K562 (cell line): Measurements from ENCODE around the gene MEIS1. TPM values are rescaled to one million over a fixed set of nuclear protein-coding genes. Genes with fewer than 3 reads are reported as not detected.

ENCODE experiments used
- ATAC-seq: fragments of 200-7000 bp; cut with Tn5 transposase; 3 replicates; pipeline ENCODE4 v1.9.1; 2020; ENCODE audit warnings: moderate library complexity
- BruUV-seq: library from RNA; stranded (reverse); fragments of 400-500 nt; replicated peaks from 2 replicates; lab custom pipeline; 2021; lab: Mats Ljungman, UMichigan
- CTCF ChIA-PET: fragments of 300-600 bp; formaldehyde crosslinking; extraction: SDS; loops from one replicate; lab custom pipeline; 2021; ENCODE audit warnings: low intra/inter-chr PET ratio; lab: Yijun Ruan, JAX
- POLR2A ChIA-PET: fragments of 300-600, 350-650 bp; sonication (Branson Sonifier 250); formaldehyde crosslinking; extraction: SDS; loops from one replicate; lab custom pipeline; 2021; ENCODE audit warnings: antibody characterized with exemption, inconsistent platforms; lab: Yijun Ruan, JAX
- DNase-seq, 4 experiments: peaks; one replicate each; pipeline versions ENCODE4 v3.0.0 to v3.0.0-alpha.2; 2011 to 2018; ENCODE audit warnings: low spot score in 3 of 4, mixed read lengths in 3 of 4; ENCODE audit errors: extremely low read depth in 1 of 4
- FAIRE-seq: peaks from 2 replicates; lab custom pipeline; 2011; peaks lifted over from hg19 to GRCh38; lab: Jason Lieb, UNC
- H2AFZ ChIP-seq: 2 replicates; pipeline ENCODE4 v1.6.0; 2011; ENCODE audit warnings: low read depth, low read length, control low read depth, inconsistent platforms
- H3K27ac ChIP-seq: fragments of 200-600 bp; 3 replicates; pipeline ENCODE4 v1.8.0; 2011; ENCODE audit warnings: low read depth, mild to moderate bottlenecking, control low read depth, inconsistent platforms, low read length, moderate library complexity, mixed read lengths; ENCODE audit errors: extremely low read depth
- H3K27me3 ChIP-seq, 2 experiments: fragments of 300-600 bp in 1 of 2; 2 replicates in 1 of 2; 3 replicates in 1 of 2; pipeline versions ENCODE4 v1.6.0 to v1.8.0; 2011; ENCODE audit warnings: inconsistent platforms in 2 of 2, low read length in 2 of 2, mild to moderate bottlenecking in 1 of 2, mixed read lengths in 1 of 2, moderate library complexity in 1 of 2; ENCODE audit not compliant: control insufficient read depth in 2 of 2, insufficient read depth in 2 of 2
- H3K36me3 ChIP-seq: fragments of 300-600 bp; 3 replicates; pipeline ENCODE4 v1.8.0; 2011; ENCODE audit warnings: mild to moderate bottlenecking, low read length, inconsistent platforms; ENCODE audit not compliant: control insufficient read depth, insufficient read depth
- H3K4me1 ChIP-seq, 2 experiments: fragments of 200-600 bp in 1 of 2; replicated peaks in 1 of 2; 2 replicates in 1 of 2; 3 replicates in 1 of 2; pipeline versions ENCODE4 v1.5.1 to v1.8.0; 2011; ENCODE audit warnings: inconsistent platforms in 2 of 2, low read length in 2 of 2, mild to moderate bottlenecking in 1 of 2, mixed read lengths in 1 of 2, moderate library complexity in 1 of 2; ENCODE audit not compliant: control insufficient read depth in 2 of 2, insufficient read depth in 2 of 2
- H3K4me2 ChIP-seq: 2 replicates; pipeline ENCODE4 v1.6.1; 2011; ENCODE audit warnings: low read length, control low read depth, inconsistent platforms, mixed read lengths; ENCODE audit not compliant: insufficient read depth
- H3K4me3 ChIP-seq: fragments of 200-600 bp; sonication (generic), shearing (Covaris generic); 2 replicates; pipeline ENCODE4 v1.5.1; 2016; ENCODE audit warnings: control low read depth, inconsistent platforms
- H3K79me2 ChIP-seq: fragments of 200-600 bp; 3 replicates; pipeline ENCODE4 v1.8.0; 2011; ENCODE audit warnings: low read length, inconsistent platforms; ENCODE audit not compliant: control insufficient read depth, insufficient read depth
- H3K9ac ChIP-seq, 2 experiments: 2 replicates each; pipeline versions ENCODE4 v1.6.0 to v1.6.1; 2011; ENCODE audit warnings: low read depth in 2 of 2, low read length in 2 of 2, control low read depth in 1 of 2, inconsistent platforms in 1 of 2, mild to moderate bottlenecking in 1 of 2, mixed read lengths in 1 of 2; ENCODE audit not compliant: insufficient read depth in 1 of 2
- H3K9me1 ChIP-seq: one replicate; pipeline ENCODE4 v1.6.0; 2011; ENCODE audit warnings: inconsistent platforms, mild to moderate bottlenecking, low read length, moderate library complexity; ENCODE audit not compliant: control insufficient read depth, insufficient read depth
- H3K9me3 ChIP-seq: replicated peaks from 2 replicates; pipeline ENCODE4 v1.5.1; 2011; ENCODE audit warnings: low read depth, low read length, inconsistent platforms; ENCODE audit not compliant: control insufficient read depth, insufficient read depth
- H4K20me1 ChIP-seq: replicated peaks from 2 replicates; pipeline ENCODE4 v1.6.1; 2011; ENCODE audit warnings: low read length, inconsistent platforms, mixed read lengths; ENCODE audit not compliant: control insufficient read depth, insufficient read depth
- ARID1B ChIP-seq: fragments of 450-650 bp; IDR thresholded peaks from 2 replicates; pipeline ENCODE4 v1.6.1; 2016; ENCODE audit warnings: antibody characterized with exemption, mild to moderate bottlenecking, inconsistent platforms
- CBX5 ChIP-seq: IDR thresholded peaks from 2 replicates; pipeline ENCODE4 v1.6.1; 2014; ENCODE audit warnings: low read depth, borderline replicate concordance
- CHD1 ChIP-seq: fragments of 200-600 bp; sonication (generic); IDR thresholded peaks from one replicate; pipeline ENCODE4 v1.6.1; 2012; ENCODE audit warnings: mild to moderate bottlenecking, moderate library complexity, low read length, inconsistent platforms
- COPS2 ChIP-seq: fragments of 450-650 bp; conservative IDR thresholded peaks from 2 replicates; pipeline ENCODE4 v1.6.1; 2016; ENCODE audit warnings: mild to moderate bottlenecking, moderate library complexity
- ID3 ChIP-seq, 2 experiments: fragments of 250-450 bp in 1 of 2; fragments of 450-650 bp in 1 of 2; sonication (Bioruptor Pico) in 1 of 2; IDR thresholded peaks; 2 replicates each; pipeline versions ENCODE4 v1.6.1 to v1.8.0; 2016 to 2021; ENCODE audit warnings: mild to moderate bottlenecking in 2 of 2, moderate library complexity in 2 of 2, missing compliant biosample characterization in 1 of 2, missing genetic modification characterization in 1 of 2
- KDM5B ChIP-seq: fragments of 200-600 bp; sonication (generic); IDR thresholded peaks from 2 replicates; pipeline ENCODE4 v1.6.1; 2012; ENCODE audit warnings: low read depth, mild to moderate bottlenecking, moderate library complexity, low read length, control low read depth, inconsistent platforms; ENCODE audit not compliant: insufficient replicate concordance
- NFIC ChIP-seq: fragments of 450-650 bp; IDR thresholded peaks from 2 replicates; pipeline ENCODE4 v1.6.1; 2017; ENCODE audit warnings: mild to moderate bottlenecking, inconsistent platforms
- RB1 ChIP-seq: fragments of 450-650 bp; IDR thresholded peaks from 2 replicates; pipeline ENCODE4 v1.6.1; 2017; ENCODE audit warnings: low read depth, mild to moderate bottlenecking
- RBM39 ChIP-seq: fragments of 200-400 bp; formaldehyde crosslinking; optimal IDR thresholded peaks from 2 replicates; pipeline ENCODE3; 2018; ENCODE audit warnings: low read depth, low read length
- SIN3B ChIP-seq: fragments of 450-650 bp; IDR thresholded peaks from 2 replicates; pipeline ENCODE4 v1.6.1; 2017; ENCODE audit warnings: low read depth, mild to moderate bottlenecking, moderate library complexity
- SMAD3 ChIP-seq: fragments of 450-650 bp; formaldehyde crosslinking; conservative IDR thresholded peaks from 2 replicates; pipeline ENCODE4 v1.4.0; 2020; ENCODE audit warnings: mild to moderate bottlenecking
- SOX6 ChIP-seq: fragments of 450-650 bp; IDR thresholded peaks from 2 replicates; pipeline ENCODE4 v1.6.1; 2014; ENCODE audit warnings: mild to moderate bottlenecking
- STAG1 ChIP-seq: sonication (generic); formaldehyde crosslinking; IDR thresholded peaks from 2 replicates; pipeline ENCODE4 v1.5.0; 2020; ENCODE audit warnings: missing genetic modification reagents, borderline replicate concordance
- TCFL5 ChIP-seq: fragments of 250-450 bp; sonication (Bioruptor Pico); conservative IDR thresholded peaks from 2 replicates; pipeline ENCODE4 v1.6.1; 2021; ENCODE audit warnings: mild to moderate bottlenecking, moderate library complexity, matching md5 sums
- TEAD2 ChIP-seq: fragments of 450-650 bp; IDR thresholded peaks from 2 replicates; pipeline ENCODE4 v1.6.1; 2016; ENCODE audit warnings: missing genetic modification characterization, control low read depth, missing compliant biosample characterization
- THRAP3 ChIP-seq: fragments of 450-650 bp; IDR thresholded peaks from 2 replicates; pipeline ENCODE4 v1.6.1; 2016; ENCODE audit warnings: mild to moderate bottlenecking, inconsistent platforms, borderline replicate concordance
- YBX1 ChIP-seq: fragments of 450-650 bp; IDR thresholded peaks from 2 replicates; pipeline ENCODE4 v1.7.1; 2016; ENCODE audit warnings: mild to moderate bottlenecking
- ZBTB2 ChIP-seq: fragments of 450-650 bp; IDR thresholded peaks from 2 replicates; pipeline ENCODE4 v1.6.1; 2016; ENCODE audit warnings: antibody characterized with exemption
- ZEB2 ChIP-seq: fragments of 450-650 bp; IDR thresholded peaks from 2 replicates; pipeline ENCODE4 v1.6.1; 2016
- ZFP36 ChIP-seq: fragments of 150-350 bp; IDR thresholded peaks from 2 replicates; pipeline ENCODE4 v1.6.1; 2018; ENCODE audit warnings: low read length, low read depth; ENCODE audit not compliant: partially characterized antibody
- ZNF785 ChIP-seq: fragments of 250-450 bp; sonication (Bioruptor Pico); IDR thresholded peaks from 2 replicates; pipeline ENCODE4 v1.4.0; 2020; ENCODE audit warnings: mild to moderate bottlenecking
- in situ Hi-C: fragments of 300-500 bp; cut with MboI; formaldehyde crosslinking; loops from 4 replicates; pipeline ENCODE4 v1.15.0; 2018; ENCODE audit warnings: inconsistent platforms, mixed read lengths
- intact Hi-C: fragments of 100-400 bp; cut with micrococcal nuclease; formaldehyde crosslinking; loops from 2 replicates; pipeline ENCODE4 v1.14.2; 2022
- polyA plus RNA-seq, 8 experiments: library from polyadenylated mRNA; depleted of rRNA in 4 of 8; stranded (reverse) in 5 of 8; unstranded in 3 of 8; fragments of >200 nt; fragmentation: Nextera tagmentation in 2 of 8; fragmentation: Illumina TruSeq in 1 of 8; extraction: Ambion mirVana in 2 of 8; extraction: Trizol in 1 of 8; gene quantifications; 2 replicates each; pipeline versions ENCODE4 v1.2.1 to v1.2.3, GENCODE V29; 2011 to 2014; ENCODE audit warnings: inconsistent platforms in 1 of 8, missing spikeins in 1 of 8
- total RNA-seq, 7 experiments: library from RNA; depleted of rRNA in 6 of 7; stranded (reverse); fragments of >200 nt in 6 of 7; fragmentation: Illumina TruSeq in 2 of 7; extraction: Trizol in 2 of 7; gene quantifications; 2 replicates each; pipeline versions ENCODE4 v1.2.1 to v1.2.3, GENCODE V29; 2011 to 2021; ENCODE audit warnings: low replicate concordance in 1 of 7

MEIS1 gene
- total and polyA plus RNA-seq, 9 of the 15 experiments (the other 6 are each of a cell fraction or from before 2014, with no cell fraction given): 2.3 to 9.0 (median 5.9) TPM

- TF ChIP-seq SIN3B (no peak), THRAP3 (no peak), ZFP36 (no peak), STAG1 (CRISPR knock-in tag) (peak; percentile 14; the same call in 1 of the 2 replicates), ARID1B (no peak), TEAD2 (tag) (no peak)
- TF ChIP-seq, all 486 proteins: peak for 15
Measured at GRCh38 chr2:66428986-66429612, 5.8 kb upstream of the MEIS1 start (continued).

- no TSS peak for BruUV-seq
- in situ Hi-C loops (loop anchor here (5.0 kb wide), 1 partner anchor 147 kb away; no protein-coding TSS in a partner anchor), intact Hi-C loops (loop anchor here (1.0 to 10.0 kb wide), 5 partner anchors 145 to 1602 kb away; no protein-coding TSS in a partner anchor)
- Histone ChIP-seq H3K9me1 (no peaks in the 10 kb centered on the region), H3K4me1 (peaks cover 0 to 36% of the 10 kb centered on the region in 2 experiments; a peak in 3 of 5 replicates), H3K4me3 (no peak overlapping the region), H2AFZ (no peak overlapping the region), H3K9me3 (no peaks in the 10 kb centered on the region), H3K36me3 (no peaks in the 10 kb centered on the region), H3K27ac (no peak overlapping the region), H4K20me1 (no peaks in the 10 kb centered on the region), H3K9ac (no peak overlapping the region), H3K27me3 (peaks cover 12 to 19% of the 10 kb centered on the region in 2 experiments; a peak in 4 of 5 replicates), H3K4me2 (no peak overlapping the region), H3K79me2 (no peaks in the 10 kb centered on the region)
- ChIA-PET CTCF (interaction anchor here (0.7 to 1.8 kb wide), 2 partner anchors 145 to 1634 kb away, joined by 4 to 22 read pairs; no protein-coding TSS in a partner anchor), POLR2A (interaction anchor here (0.5 to 1.0 kb wide), 3 partner anchors 53 to 1134 kb away, joined by 3 read pairs; no protein-coding TSS in a partner anchor)
- no peak for FAIRE-seq
- no peak for ATAC-seq
- no peak for DNase-seq
- TF ChIP-seq YBX1: no peak
- no peak for TF ChIP-seq RB1
- TF ChIP-seq NFIC: no peak
- TF ChIP-seq SOX6: no peak
- TF ChIP-seq SMAD3 (CRISPR knock-in tag): no peak
- TF ChIP-seq RBM39: no peak
- no peak for TF ChIP-seq KDM5B
- TF ChIP-seq TCFL5: no peak
- TF ChIP-seq ZEB2: no peak
- TF ChIP-seq ID3 (CRISPR knock-in tag; IDR thresholded peaks at IDR 0.05): no peak
- TF ChIP-seq ID3 (tag; IDR thresholded peaks at IDR 0.05): no peak
- TF ChIP-seq CBX5: no peak
- no peak for TF ChIP-seq CHD1
- no peak for TF ChIP-seq COPS2
- no peak for TF ChIP-seq ZBTB2
- TF ChIP-seq ZNF785: no peak
Measured at GRCh38 chr2:66429693-66430504, 5.0 kb upstream of the MEIS1 start.
